ENCODE data around the gene PLEKHA7.

DNA sequence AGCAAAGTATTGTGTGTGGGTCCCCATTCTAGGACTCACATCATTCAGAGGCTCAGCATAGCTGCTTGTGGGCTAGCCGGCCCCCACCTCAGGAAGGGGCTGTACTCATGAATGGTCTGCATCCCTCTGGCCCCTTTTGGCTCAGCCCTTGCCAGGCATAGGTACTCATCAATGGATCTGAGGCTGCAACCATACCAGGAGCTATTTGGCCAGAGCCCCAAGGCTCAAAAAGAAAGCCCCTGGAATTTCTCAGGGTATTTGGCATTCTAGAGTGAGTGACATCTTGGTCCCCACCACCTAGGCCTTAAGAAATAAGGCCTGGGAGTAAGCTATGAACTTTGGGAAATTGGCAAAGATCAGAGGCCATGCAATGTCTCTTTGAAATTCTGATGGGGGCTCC, 38.3 kb downstream of the PLEKHA7 start:
- no peak for TF ChIP-seq TAF1 (IDR thresholded peaks at IDR 0.05; ENCODE audit: borderline replicate concordance, low read depth, low read length)
- no peak for TF ChIP-seq POLR2A (IDR thresholded peaks at IDR 0.05; ENCODE audit: low read depth, low read length)

Measured in GM12892 (cell line).